GM12873 (cell line): ENCODE data around the gene HLA-DQA2.

Experiments used
- CTCF ChIP-seq: IDR thresholded peaks from 2 replicates; pipeline ENCODE4 v1.5.1; 2012; ENCODE audit warnings: low read depth, mild to moderate bottlenecking, moderate library complexity, low read length, control low read depth; ENCODE audit not compliant: insufficient read depth; ENCODE audit errors: missing control alignments

The HLA-DQA2 gene

GRCh38 chr6:32779036-32779435 lies 37.8 kb downstream of the HLA-DQA2 start:
- TF ChIP-seq CTCF: no peak

- peak; percentile 74 for TF ChIP-seq CTCF
Measured at GRCh38 chr6:32785781-32786533, 44.8 kb downstream of the HLA-DQA2 start.

GRCh38 chr6:32790306-32790705 lies 49.1 kb downstream of the HLA-DQA2 start:
- TF ChIP-seq CTCF: no peak

GRCh38 chr6:32792901-32793435 lies 51.8 kb downstream of the HLA-DQA2 start:
- TF ChIP-seq CTCF: no peak

- TF ChIP-seq CTCF: no peak
Measured at GRCh38 chr6:32794510-32794909, 53.3 kb downstream of the HLA-DQA2 start.
